Natural killer cell (primary cell): ENCODE data around the gene SOBP. TPM values are rescaled to one million over a fixed set of nuclear protein-coding genes. Genes with fewer than 3 reads are reported as not detected.

Experiments
- ATAC-seq, 3 donors: fragments of 150-1000 bp in 2 of 3; fragments of 200-7000 bp in 1 of 3; cut with Tn5 transposase; 1 replicate in 1 of 3; 2 replicates in 2 of 3; pipeline ENCODE4 v1.10.0; 2021; ENCODE audit warnings: mild to moderate bottlenecking in 2 of 3, moderate library complexity in 2 of 3
- DNase-seq, 2 donors: peaks; one replicate each; pipeline versions ENCODE4 v3.0.0 to v3.0.0-alpha.2; 2013 to 2021; ENCODE audit warnings: mixed read lengths in 1 of 2
- H3K27ac ChIP-seq: one replicate; pipeline ENCODE4 v1.5.1; 2013; ENCODE audit warnings: mild to moderate bottlenecking, low read length
- H3K27me3 ChIP-seq: one replicate; pipeline ENCODE4 v1.6.1; 2013; ENCODE audit warnings: low read length; ENCODE audit not compliant: control insufficient read depth, insufficient read depth
- H3K36me3 ChIP-seq: one replicate; pipeline ENCODE4 v1.6.1; 2013; ENCODE audit warnings: low read length; ENCODE audit not compliant: control insufficient read depth, insufficient read depth
- H3K4me1 ChIP-seq: one replicate; pipeline ENCODE4 v1.6.1; 2013; ENCODE audit warnings: low read length; ENCODE audit not compliant: control insufficient read depth, insufficient read depth
- H3K4me3 ChIP-seq: one replicate; pipeline ENCODE4 v1.5.1; 2013; ENCODE audit warnings: low read length
- H3K9me3 ChIP-seq: one replicate; pipeline ENCODE4 v1.6.1; 2013; ENCODE audit warnings: low read length; ENCODE audit not compliant: control insufficient read depth, insufficient read depth
- H3K27ac Mint-ChIP-seq, 2 donors: one replicate each; pipeline ENCODE4 v1.8.0; 2022; ENCODE audit warnings: mild to moderate bottlenecking in 2 of 2, mixed read lengths in 2 of 2, moderate library complexity in 1 of 2
- H3K27me3 Mint-ChIP-seq, 2 donors: one replicate each; pipeline ENCODE4 v1.8.0; 2022; ENCODE audit warnings: low read depth in 2 of 2, mixed read lengths in 2 of 2
- H3K36me3 Mint-ChIP-seq: one replicate; pipeline ENCODE4 v1.8.0; 2022; ENCODE audit warnings: mixed read lengths
- H3K4me1 Mint-ChIP-seq, 2 donors: one replicate each; pipeline ENCODE4 v1.8.0; 2022; ENCODE audit warnings: mixed read lengths in 2 of 2
- H3K4me3 Mint-ChIP-seq: one replicate; pipeline ENCODE4 v1.8.0; 2022; ENCODE audit warnings: mild to moderate bottlenecking, moderate library complexity, mixed read lengths
- H3K9me3 Mint-ChIP-seq, 2 donors: one replicate each; pipeline ENCODE4 v1.8.0; 2022; ENCODE audit warnings: mixed read lengths in 2 of 2
- WGBS: methylation state at CpG from one replicate; pipeline ENCODE4 v1.1.7; 2013; ENCODE audit warnings: missing lambda C conversion rate; ENCODE audit not compliant: insufficient coverage; 5-methylcytosine and 5-hydroxymethylcytosine counted together
- intact Hi-C: fragments of 100-400 bp; cut with micrococcal nuclease; formaldehyde crosslinking; loops from one replicate; pipeline ENCODE4 v1.14.2; 2022
- total RNA-seq, 4 donors: library from RNA; stranded (reverse); fragments of 120-200 nt in 1 of 4; gene quantifications; one replicate each; pipeline versions ENCODE4 v1.2.3 to v1.2.4, GENCODE V29; 2013 to 2022
- TF ChIP-seq, protein P1 (sequence below): fragments of 200-600 bp; IDR thresholded peaks from one replicate; pipeline ENCODE4 v1.8.0; 2022; ENCODE audit warnings: antibody characterized with exemption

Gene SOBP
- total RNA-seq, 3 donors from 2014 or later (not counting 1 experiment from before 2014, with no cell fraction given) = 0.16 TPM; not detected in 1

DNA sequence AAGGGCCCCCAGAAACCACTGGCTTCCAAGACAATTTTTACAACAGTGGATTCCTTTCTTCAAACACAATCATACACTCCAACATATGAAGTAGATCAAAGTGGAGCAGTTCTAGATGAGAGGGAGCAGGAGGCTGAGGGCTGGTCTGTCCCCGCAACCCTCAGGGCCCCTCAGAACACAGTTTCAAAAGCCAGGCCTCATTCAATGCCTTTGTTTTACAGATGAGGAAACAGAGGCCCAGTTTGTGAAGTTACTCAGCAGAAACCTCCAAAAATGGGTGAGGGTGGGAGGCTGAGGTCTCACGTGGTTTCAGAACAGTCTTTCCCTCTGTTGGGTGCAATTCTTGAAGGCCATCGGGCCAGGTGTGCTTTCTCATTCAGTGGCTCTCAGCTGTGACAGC lies 199.3 kb downstream of the SOBP start:
- Mint-ChIP-seq H3K4me3 (no peak overlapping the region), H3K9me3 (no peaks in the 10 kb centered on the region), H3K4me1 (peaks cover 0 to 5% of the 10 kb centered on the region in 2 donors), H3K27me3 (peaks cover 0 to 2% of the 10 kb centered on the region in 2 donors), H3K36me3 (no peaks in the 10 kb centered on the region), H3K27ac (no peak overlapping the region)
- no peak for DNase-seq
- TF ChIP-seq, protein P1, sequence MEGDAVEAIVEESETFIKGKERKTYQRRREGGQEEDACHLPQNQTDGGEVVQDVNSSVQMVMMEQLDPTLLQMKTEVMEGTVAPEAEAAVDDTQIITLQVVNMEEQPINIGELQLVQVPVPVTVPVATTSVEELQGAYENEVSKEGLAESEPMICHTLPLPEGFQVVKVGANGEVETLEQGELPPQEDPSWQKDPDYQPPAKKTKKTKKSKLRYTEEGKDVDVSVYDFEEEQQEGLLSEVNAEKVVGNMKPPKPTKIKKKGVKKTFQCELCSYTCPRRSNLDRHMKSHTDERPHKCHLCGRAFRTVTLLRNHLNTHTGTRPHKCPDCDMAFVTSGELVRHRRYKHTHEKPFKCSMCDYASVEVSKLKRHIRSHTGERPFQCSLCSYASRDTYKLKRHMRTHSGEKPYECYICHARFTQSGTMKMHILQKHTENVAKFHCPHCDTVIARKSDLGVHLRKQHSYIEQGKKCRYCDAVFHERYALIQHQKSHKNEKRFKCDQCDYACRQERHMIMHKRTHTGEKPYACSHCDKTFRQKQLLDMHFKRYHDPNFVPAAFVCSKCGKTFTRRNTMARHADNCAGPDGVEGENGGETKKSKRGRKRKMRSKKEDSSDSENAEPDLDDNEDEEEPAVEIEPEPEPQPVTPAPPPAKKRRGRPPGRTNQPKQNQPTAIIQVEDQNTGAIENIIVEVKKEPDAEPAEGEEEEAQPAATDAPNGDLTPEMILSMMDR = no peak
- Histone ChIP-seq H3K4me1 (no peaks in the 10 kb centered on the region), H3K27ac (no peak overlapping the region), H3K36me3 (no peaks in the 10 kb centered on the region), H3K4me3 (no peak overlapping the region), H3K9me3 (no peaks in the 10 kb centered on the region), H3K27me3 (no peaks in the 10 kb centered on the region)
- intact Hi-C loops = no loop called here
- 61% methylated on average over 3 of the region's 3 CpGs for WGBS
- ATAC-seq = no peak

DNA sequence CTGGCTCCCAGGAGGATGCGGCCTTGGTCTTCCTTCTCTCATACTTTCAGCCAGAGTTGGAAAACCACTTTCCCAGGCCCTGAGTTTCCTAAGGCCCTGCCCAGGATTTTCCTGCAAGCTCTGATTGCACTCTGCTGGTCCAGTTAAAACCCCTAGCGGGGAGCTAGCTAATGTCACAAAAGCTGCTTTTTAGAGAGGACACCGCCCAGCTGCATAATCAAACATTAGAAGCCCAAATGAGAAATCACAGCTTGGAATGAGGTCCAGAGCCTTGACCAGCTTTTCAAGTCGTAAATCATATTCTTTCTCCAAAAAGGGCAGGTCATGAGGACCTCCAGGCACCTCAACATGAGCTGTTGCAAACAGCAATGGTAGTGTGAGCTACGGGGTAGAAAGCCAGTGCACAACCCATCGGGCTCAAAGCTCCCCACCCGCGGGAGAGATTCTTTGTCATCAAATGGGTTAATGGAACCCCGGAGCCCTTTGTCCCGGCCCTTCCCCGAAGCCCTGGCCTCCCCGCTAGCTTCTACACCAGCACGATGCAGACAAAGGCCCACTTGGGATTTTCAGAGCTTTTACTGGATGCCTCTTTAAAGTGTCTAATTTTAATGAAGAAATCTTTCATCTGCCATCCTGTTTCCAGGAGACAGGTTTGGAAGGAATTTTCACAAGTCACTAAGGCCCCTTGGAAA lies 200.2 kb downstream of the SOBP start:
- peaks cover 0 to 5% of the 10 kb centered on the region in 2 donors for H3K4me1 Mint-ChIP-seq
- no peak overlapping the region for H3K27ac Mint-ChIP-seq
- H3K36me3 Mint-ChIP-seq = no peaks in the 10 kb centered on the region

DNA sequence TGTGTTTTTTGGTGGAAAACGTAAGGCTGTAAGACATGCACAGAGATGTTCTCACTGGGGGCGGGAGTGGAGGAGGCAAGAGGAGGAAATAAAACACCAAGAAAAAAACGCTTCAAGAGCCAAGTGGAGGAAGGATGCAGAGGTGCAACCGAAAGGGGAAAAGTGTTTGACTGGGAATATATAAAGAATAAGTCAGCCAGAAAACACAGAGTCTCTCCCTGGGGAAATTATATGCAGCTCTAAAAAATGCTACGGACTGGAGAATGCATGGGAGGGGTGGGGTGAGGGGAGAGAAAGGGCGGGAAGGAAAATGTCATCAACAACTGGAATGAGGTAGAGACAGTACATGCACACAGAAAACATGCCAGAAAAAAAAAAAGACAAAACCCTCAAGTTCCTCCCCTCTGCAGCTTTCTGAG lies 200.7 kb downstream of the SOBP start:
- intact Hi-C loops = no loop called here
- Histone ChIP-seq H3K9me3 (no peaks in the 10 kb centered on the region), H3K36me3 (no peaks in the 10 kb centered on the region), H3K27me3 (no peaks in the 10 kb centered on the region), H3K4me1 (no peaks in the 10 kb centered on the region), H3K27ac (no peak overlapping the region), H3K4me3 (no peak overlapping the region)
- Mint-ChIP-seq H3K36me3 (no peaks in the 10 kb centered on the region), H3K9me3 (no peaks in the 10 kb centered on the region), H3K27ac (no peak overlapping the region), H3K4me1 (peaks cover 0 to 5% of the 10 kb centered on the region in 2 donors), H3K27me3 (peaks cover 0 to 2% of the 10 kb centered on the region in 2 donors), H3K4me3 (no peak overlapping the region)
- ATAC-seq (no peak), DNase-seq (no peak)
- TF ChIP-seq, protein P1 = no peak
- WGBS = 77% methylated on average over 6 of the region's 6 CpGs

More for the DNA sequence above, 200.2 kb downstream of the SOBP start:
- intact Hi-C loops = no loop called here
- H3K4me1 ChIP-seq = no peaks in the 10 kb centered on the region
- no peak overlapping the region for H3K27ac ChIP-seq
- ATAC-seq (no peak), DNase-seq (no peak)
- no peaks in the 10 kb centered on the region for H3K27me3 ChIP-seq
- H3K36me3 ChIP-seq = no peaks in the 10 kb centered on the region
- TF ChIP-seq, protein P1 = no peak
- H3K27me3 Mint-ChIP-seq = peaks cover 0 to 2% of the 10 kb centered on the region in 2 donors
- no peak overlapping the region for H3K4me3 Mint-ChIP-seq
- H3K4me3 ChIP-seq = no peak overlapping the region
- no peaks in the 10 kb centered on the region for H3K9me3 ChIP-seq
- no peaks in the 10 kb centered on the region for H3K9me3 Mint-ChIP-seq
- 94% methylated on average over 13 of the region's 13 CpGs for WGBS
